H1 (cell line): ENCODE results near the gene TIMP4. TPM values are rescaled to one million over a fixed set of nuclear protein-coding genes. Genes with fewer than 3 reads are reported as not detected.

Experiments used
- CTCF ChIA-PET: fragments of 300-600 bp; sonication (Branson Sonifier 250); formaldehyde crosslinking; loops from one replicate; lab custom pipeline; 2021; ENCODE audit not compliant: partially characterized antibody; lab: Charles Lee
- POLR2A ChIA-PET: fragments of 300-600 bp; sonication (Branson Sonifier 250); formaldehyde crosslinking; loops from one replicate; lab custom pipeline; 2021; ENCODE audit warnings: inconsistent platforms; ENCODE audit not compliant: partially characterized antibody; lab: Charles Lee
- DNase-seq, 2 experiments: peaks; one replicate each; pipeline versions ENCODE4 v3.0.0 to v3.0.0-alpha.2; 2010 to 2022; ENCODE audit warnings: low spot score in 2 of 2, low read depth in 1 of 2, mixed read lengths in 1 of 2
- FAIRE-seq: peaks from 2 replicates; lab custom pipeline; 2011; peaks lifted over from hg19 to GRCh38; lab: Jason Lieb, UNC
- H2AFZ ChIP-seq: 2 replicates; pipeline ENCODE4 v1.8.1; 2012; ENCODE audit warnings: low read length, inconsistent platforms
- H2AK5ac ChIP-seq: 2 replicates; pipeline ENCODE4 v1.6.1; 2013; ENCODE audit warnings: low read depth, low read length
- H2BK120ac ChIP-seq: replicated peaks from 2 replicates; pipeline ENCODE3; 2013; ENCODE audit warnings: low read depth, low read length, inconsistent platforms
- H2BK12ac ChIP-seq: 2 replicates; pipeline ENCODE4 v1.6.1; 2013; ENCODE audit warnings: low read depth, low read length
- H2BK15ac ChIP-seq: 2 replicates; pipeline ENCODE4 v1.6.1; 2013; ENCODE audit warnings: low read length
- H2BK20ac ChIP-seq: 2 replicates; pipeline ENCODE4 v1.6.1; 2013; ENCODE audit warnings: low read length
- H2BK5ac ChIP-seq: 2 replicates; pipeline ENCODE4 v1.6.1; 2013; ENCODE audit warnings: low read depth, low read length
- H3K14ac ChIP-seq: 2 replicates; pipeline ENCODE4 v1.6.1; 2013; ENCODE audit warnings: inconsistent platforms; ENCODE audit not compliant: insufficient read length
- H3K18ac ChIP-seq: 2 replicates; pipeline ENCODE4 v1.6.1; 2013; ENCODE audit warnings: low read length; ENCODE audit errors: extremely low read depth
- H3K23ac ChIP-seq: 2 replicates; pipeline ENCODE4 v1.6.1; 2013; ENCODE audit warnings: inconsistent platforms; ENCODE audit not compliant: insufficient read length
- H3K23me2 ChIP-seq: 2 replicates; pipeline ENCODE4 v1.6.1; 2013; ENCODE audit warnings: low read depth, low read length
- H3K27ac ChIP-seq: 2 replicates; pipeline ENCODE4 v1.6.1; 2011; ENCODE audit warnings: low read depth, low read length, inconsistent platforms
- H3K27me3 ChIP-seq, 4 experiments: replicated peaks in 1 of 4; 1 replicate in 1 of 4; 2 replicates in 3 of 4; pipeline versions ENCODE4 v1.6.1 to v1.8.1; 2011 to 2013; ENCODE audit warnings: low read length in 3 of 4, mild to moderate bottlenecking in 3 of 4, inconsistent platforms in 2 of 4, mixed read lengths in 2 of 4, moderate library complexity in 1 of 4; ENCODE audit not compliant: control insufficient read depth in 3 of 4, insufficient read depth in 3 of 4; ENCODE audit errors: extremely low read depth in 1 of 4
- H3K36me3 ChIP-seq, 4 experiments: 2 replicates each; pipeline versions ENCODE4 v1.6.1 to v1.8.1; 2011 to 2013; ENCODE audit warnings: mild to moderate bottlenecking in 4 of 4, low read length in 3 of 4, moderate library complexity in 2 of 4, control low read depth in 1 of 4, inconsistent platforms in 1 of 4; ENCODE audit not compliant: insufficient read depth in 4 of 4, control insufficient read depth in 2 of 4
- H3K4ac ChIP-seq: replicated peaks from 2 replicates; pipeline ENCODE3; 2013; ENCODE audit warnings: low read length, low read depth, mixed read lengths, inconsistent platforms; ENCODE audit not compliant: insufficient read length
- H3K4me1 ChIP-seq, 4 experiments: replicated peaks in 1 of 4; 1 replicate in 1 of 4; 2 replicates in 3 of 4; pipeline versions ENCODE4 v1.6.1 to v1.8.1; 2011 to 2013; ENCODE audit warnings: low read length in 3 of 4, inconsistent platforms in 2 of 4, mixed read lengths in 1 of 4; ENCODE audit not compliant: insufficient read depth in 4 of 4, control insufficient read depth in 3 of 4
- H3K4me2 ChIP-seq, 2 experiments: 2 replicates each; pipeline versions ENCODE4 v1.6.1 to v1.8.1; 2011 to 2013; ENCODE audit warnings: low read depth in 2 of 2, low read length in 2 of 2, control low read depth in 1 of 2, inconsistent platforms in 1 of 2, mild to moderate bottlenecking in 1 of 2; ENCODE audit not compliant: insufficient read depth in 1 of 2
- H3K4me3 ChIP-seq, 4 experiments: fragments of 200-600, 300-600 bp in 1 of 4; sonication (generic), shearing (Covaris generic), sonication (Bioruptor Twin) in 1 of 4; 2 replicates each; pipeline versions ENCODE4 v1.5.1 to v1.8.1; 2011 to 2016; ENCODE audit warnings: low read length in 4 of 4, low read depth in 3 of 4, control low read depth in 2 of 4, inconsistent platforms in 2 of 4, mild to moderate bottlenecking in 2 of 4, mixed read lengths in 1 of 4, moderate library complexity in 1 of 4; ENCODE audit not compliant: insufficient read depth in 2 of 4; ENCODE audit errors: extremely low read depth in 1 of 4
- H3K56ac ChIP-seq: replicated peaks from 2 replicates; pipeline ENCODE3; 2013; ENCODE audit warnings: low read depth, mild to moderate bottlenecking, mixed read lengths, low read length, inconsistent platforms; ENCODE audit not compliant: insufficient read length
- H3K79me1 ChIP-seq: 2 replicates; pipeline ENCODE4 v1.6.1; 2013; ENCODE audit warnings: low read depth, low read length, control low read depth
- H3K79me2 ChIP-seq, 2 experiments: 2 replicates each; pipeline versions ENCODE4 v1.6.1 to v1.8.1; 2012 to 2013; ENCODE audit warnings: low read length in 2 of 2, mild to moderate bottlenecking in 2 of 2, inconsistent platforms in 1 of 2; ENCODE audit not compliant: insufficient read depth in 2 of 2, control insufficient read depth in 1 of 2
- H3K9ac ChIP-seq, 4 experiments: replicated peaks in 1 of 4; 1 replicate in 1 of 4; 2 replicates in 3 of 4; pipeline versions ENCODE4 v1.6.1 to v1.8.1; 2011 to 2013; ENCODE audit warnings: low read depth in 3 of 4, low read length in 3 of 4, control low read depth in 2 of 4, mild to moderate bottlenecking in 2 of 4, moderate library complexity in 2 of 4, inconsistent platforms in 1 of 4; ENCODE audit errors: extremely low read depth in 1 of 4
- H3K9me3 ChIP-seq, 2 experiments: 2 replicates each; pipeline versions ENCODE4 v1.6.1 to v1.8.1; 2012 to 2013; ENCODE audit warnings: mild to moderate bottlenecking in 2 of 2, moderate library complexity in 2 of 2, control low read depth in 1 of 2, inconsistent platforms in 1 of 2, low read depth in 1 of 2, low read length in 1 of 2, mixed read lengths in 1 of 2; ENCODE audit not compliant: insufficient read depth in 2 of 2
- H4K20me1 ChIP-seq, 2 experiments: replicated peaks in 1 of 2; 2 replicates each; pipeline versions ENCODE3 to v1.8.1; 2011 to 2013; ENCODE audit warnings: inconsistent platforms in 2 of 2, low read length in 2 of 2, mild to moderate bottlenecking in 1 of 2; ENCODE audit not compliant: insufficient read depth in 2 of 2, control insufficient read depth in 1 of 2
- H4K5ac ChIP-seq: 2 replicates; pipeline ENCODE4 v1.6.1; 2013; ENCODE audit warnings: low read length, low read depth, mixed read lengths, inconsistent platforms; ENCODE audit not compliant: insufficient read length
- H4K8ac ChIP-seq: 2 replicates; pipeline ENCODE4 v1.8.0; 2013; ENCODE audit warnings: mild to moderate bottlenecking, moderate library complexity, low read length, inconsistent platforms; ENCODE audit not compliant: insufficient read depth; ENCODE audit errors: extremely low read depth
- H4K91ac ChIP-seq: replicated peaks from 2 replicates; pipeline ENCODE3; 2013; ENCODE audit warnings: low read length, mixed read lengths, inconsistent platforms; ENCODE audit not compliant: insufficient read length
- BRCA1 ChIP-seq: IDR thresholded peaks from 2 replicates; pipeline ENCODE4 v1.6.1; 2012; ENCODE audit warnings: low read depth, low read length, improper control_type of control experiment
- CEBPB ChIP-seq: IDR thresholded peaks from 2 replicates; pipeline ENCODE4 v1.6.1; 2012; ENCODE audit warnings: low read depth, low read length
- CTCF ChIP-seq, 3 experiments: IDR thresholded peaks; 1 replicate in 2 of 3; 2 replicates in 1 of 3; pipeline versions ENCODE4 v1.5.1 to v1.6.1; 2011; ENCODE audit warnings: low read length in 3 of 3, mild to moderate bottlenecking in 3 of 3, inconsistent platforms in 2 of 3, low read depth in 1 of 3, moderate library complexity in 1 of 3; ENCODE audit not compliant: insufficient read depth in 1 of 3; ENCODE audit errors: control extremely low read depth in 1 of 3
- EGR1 ChIP-seq: IDR thresholded peaks from 2 replicates; pipeline ENCODE4 v1.6.1; 2011; ENCODE audit warnings: low read depth, low read length, borderline replicate concordance
- HDAC6 ChIP-seq: IDR thresholded peaks from one replicate; pipeline ENCODE4 v1.7.1; 2012; ENCODE audit warnings: low read depth, mild to moderate bottlenecking, inconsistent platforms, low read length, moderate library complexity
- MAFK ChIP-seq: IDR thresholded peaks from 2 replicates; pipeline ENCODE4 v1.6.1; 2012; ENCODE audit warnings: low read depth, mild to moderate bottlenecking, improper control_type of control experiment, low read length
- SIN3A ChIP-seq, 2 experiments: IDR thresholded peaks in 1 of 2; conservative IDR thresholded peaks in 1 of 2; 2 replicates each; pipeline ENCODE4 v1.6.1; 2011 to 2012; ENCODE audit warnings: low read length in 2 of 2, improper control_type of control experiment in 1 of 2, low read depth in 1 of 2, mild to moderate bottlenecking in 1 of 2
- SP4 ChIP-seq: IDR thresholded peaks from 2 replicates; pipeline ENCODE4 v1.6.1; 2012; ENCODE audit warnings: low read length, inconsistent platforms
- TEAD4 ChIP-seq: IDR thresholded peaks from 2 replicates; pipeline ENCODE4 v1.6.1; 2012; ENCODE audit warnings: low read depth, low read length, inconsistent platforms, mixed read lengths
- WGBS, 2 experiments: shearing (Covaris generic) in 1 of 2; methylation state at CpG; one replicate each; pipeline versions ENCODE4 v1.1.6 to v1.1.7; 2013 to 2015; ENCODE audit warnings: low lambda C conversion rate in 2 of 2, mixed read lengths in 2 of 2, inconsistent platforms in 1 of 2, low coverage in 1 of 2, missing lambda C conversion rate in 1 of 2; ENCODE audit not compliant: insufficient replicate concordance in 2 of 2, insufficient coverage in 1 of 2, insufficient read length in 1 of 2; ENCODE audit errors: extremely low coverage in 1 of 2, missing lambda C conversion rate in 1 of 2; 5-methylcytosine and 5-hydroxymethylcytosine counted together
- polyA plus RNA-seq, 7 experiments: library from polyadenylated mRNA; depleted of rRNA in 3 of 7; stranded (reverse) in 5 of 7; unstranded in 2 of 7; fragments of >200 nt in 5 of 7; fragments of 200-250 nt in 2 of 7; gene quantifications; 1 replicate in 5 of 7; 2 replicates in 1 of 7; 4 replicates in 1 of 7; pipeline versions ENCODE4 v1.2.1 to v1.2.3, GENCODE V29; 2011 to 2013; ENCODE audit warnings: missing spikeins in 2 of 7, mixed read lengths in 2 of 7
- total RNA-seq: library from RNA; stranded (reverse); fragmentation: NEBNext Ultra II Directional; extraction: Animal tissue kit (Norgen Biotek cat#: 25700); gene quantifications from 2 replicates; pipeline ENCODE4 v1.2.1, GENCODE V29; 2021

Gene TIMP4
- total and polyA plus RNA-seq, 2 of the 8 experiments (the other 6 are each of a cell fraction or from before 2014, with no cell fraction given): 5.1 to 8.7 TPM

- H3K27ac ChIP-seq: no peak overlapping the region
- H3K14ac ChIP-seq: no peak overlapping the region
- no peak overlapping the region for H3K56ac ChIP-seq
- peak; percentile 69; the same call in 1 of the 2 replicates for TF ChIP-seq CEBPB
- no peak for TF ChIP-seq EGR1
- TF ChIP-seq BRCA1: no peak
- no peak for TF ChIP-seq SP4
- no peak for TF ChIP-seq MAFK
- no peak for TF ChIP-seq HDAC6
- TF ChIP-seq SIN3A (conservative IDR thresholded peaks at IDR 0.05 in 1 of 2, IDR thresholded peaks at IDR 0.05 in 1 of 2; ENCODE audit: low read depth in 1 of 2, low read length in 2 of 2): no peak
- no peak for TF ChIP-seq CTCF (IDR thresholded peaks at IDR 0.05; ENCODE audit: control extremely low read depth in 1 of 3, insufficient read depth in 1 of 3, low read depth in 1 of 3, low read length in 3 of 3)
- no peak for TF ChIP-seq TEAD4
- H3K4me2 ChIP-seq: no peak overlapping the region
- no peak overlapping the region for H3K18ac ChIP-seq
- H3K27me3 ChIP-seq: no peaks in the 10 kb centered on the region
- H3K4ac ChIP-seq: no peak overlapping the region
- FAIRE-seq (no peak), DNase-seq (no peak)
- no peaks in the 10 kb centered on the region for H3K79me2 ChIP-seq
- ChIA-PET CTCF (interaction anchor here (0.6 to 2.1 kb wide), 8 partner anchors 15 to 359 kb away, joined by 3 to 7 read pairs (median 3); no protein-coding TSS in a partner anchor), POLR2A (interaction anchor here (0.6 kb wide), 1 partner anchor 86 kb away, joined by 3 read pairs; no protein-coding TSS in a partner anchor)
- H4K20me1 ChIP-seq: no peaks in the 10 kb centered on the region
- WGBS, 2 experiments: 85% methylated on average over 5 of the region's 5 CpGs; no CpG with 5 or more reads in 1 of the 2 experiments
- H4K8ac ChIP-seq: no peak overlapping the region
- H2BK20ac ChIP-seq: no peak overlapping the region
- no peak overlapping the region for H3K23ac ChIP-seq
- H2AFZ ChIP-seq: no peak overlapping the region
- no peak overlapping the region for H4K5ac ChIP-seq
- H4K91ac ChIP-seq: no peak overlapping the region
- no peaks in the 10 kb centered on the region for H3K4me1 ChIP-seq
- no peak overlapping the region for H2BK5ac ChIP-seq
- no peaks in the 10 kb centered on the region for H3K79me1 ChIP-seq
- no peaks in the 10 kb centered on the region for H3K23me2 ChIP-seq
- no peak overlapping the region for H3K4me3 ChIP-seq
- no peak overlapping the region for H2BK15ac ChIP-seq
- no peak overlapping the region for H2AK5ac ChIP-seq
- H3K36me3 ChIP-seq: no peaks in the 10 kb centered on the region
- H3K9me3 ChIP-seq: no peaks in the 10 kb centered on the region
- no peak overlapping the region for H3K9ac ChIP-seq
- H2BK12ac ChIP-seq: no peak overlapping the region
- H2BK120ac ChIP-seq: no peak overlapping the region
Measured at GRCh38 chr3:12120374-12121140, 38.2 kb downstream of the TIMP4 start.
